Measurements from ENCODE around the gene SGCA.

SGCA gene

DNA sequence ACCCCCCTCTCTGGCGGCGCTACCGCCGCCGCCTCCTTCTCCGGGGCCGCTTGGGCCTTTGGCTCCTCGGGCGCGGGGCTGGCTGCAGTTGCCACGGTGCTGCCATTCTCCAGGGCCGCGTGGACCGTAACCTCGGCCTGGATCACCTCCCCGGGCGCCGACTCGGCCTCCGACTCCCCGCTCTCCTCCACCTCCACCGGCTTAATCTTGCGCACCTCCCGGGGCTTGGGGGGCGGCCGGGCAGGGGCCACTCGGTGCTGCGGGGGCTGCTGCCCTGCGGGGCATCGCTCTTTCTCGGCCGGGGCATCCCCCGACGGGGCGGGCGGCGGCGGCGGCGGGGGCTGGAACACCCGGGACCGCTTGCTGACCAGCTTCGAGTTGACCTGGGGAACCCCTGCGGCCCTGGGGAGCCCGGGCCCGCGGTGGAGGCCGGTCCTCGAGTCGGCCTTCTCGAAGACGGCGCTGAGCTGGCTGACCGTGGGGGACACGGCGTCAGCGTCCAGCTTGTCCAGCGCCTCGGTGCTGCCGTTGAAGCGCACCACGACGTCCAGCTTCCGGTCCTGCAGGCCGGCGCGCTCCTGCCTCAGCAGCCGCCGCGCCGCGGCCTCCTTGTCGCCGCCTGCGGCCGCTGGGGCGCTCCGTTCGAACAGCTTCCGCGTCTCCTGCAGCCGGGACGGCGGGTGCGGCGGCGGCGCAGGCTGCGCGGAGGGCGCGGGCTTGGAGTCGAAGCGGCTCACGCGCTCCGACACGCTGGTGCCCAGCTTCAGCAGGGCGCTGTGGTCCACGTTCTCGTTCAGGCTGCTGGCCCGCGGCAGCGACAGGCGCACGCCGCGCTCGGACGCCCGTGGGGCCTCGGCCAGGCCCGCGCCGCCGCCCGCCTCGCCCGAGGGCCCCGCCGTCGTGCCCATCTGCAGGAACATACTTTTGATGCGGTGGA is 16.1 kb upstream of the SGCA start:
- no peak for DNase-seq (ENCODE audit: low read depth)

- DNase-seq (ENCODE audit: low read depth) = no peak
Observed at GRCh38 chr17:50150354-50151040, 15.3 kb upstream of the SGCA start, which contains the start of gene PPP1R9B. PPP1R9B (minus strand) TSS chr17:50150677; CDS start chr17:50150513, 164 bp downstream.

DNA sequence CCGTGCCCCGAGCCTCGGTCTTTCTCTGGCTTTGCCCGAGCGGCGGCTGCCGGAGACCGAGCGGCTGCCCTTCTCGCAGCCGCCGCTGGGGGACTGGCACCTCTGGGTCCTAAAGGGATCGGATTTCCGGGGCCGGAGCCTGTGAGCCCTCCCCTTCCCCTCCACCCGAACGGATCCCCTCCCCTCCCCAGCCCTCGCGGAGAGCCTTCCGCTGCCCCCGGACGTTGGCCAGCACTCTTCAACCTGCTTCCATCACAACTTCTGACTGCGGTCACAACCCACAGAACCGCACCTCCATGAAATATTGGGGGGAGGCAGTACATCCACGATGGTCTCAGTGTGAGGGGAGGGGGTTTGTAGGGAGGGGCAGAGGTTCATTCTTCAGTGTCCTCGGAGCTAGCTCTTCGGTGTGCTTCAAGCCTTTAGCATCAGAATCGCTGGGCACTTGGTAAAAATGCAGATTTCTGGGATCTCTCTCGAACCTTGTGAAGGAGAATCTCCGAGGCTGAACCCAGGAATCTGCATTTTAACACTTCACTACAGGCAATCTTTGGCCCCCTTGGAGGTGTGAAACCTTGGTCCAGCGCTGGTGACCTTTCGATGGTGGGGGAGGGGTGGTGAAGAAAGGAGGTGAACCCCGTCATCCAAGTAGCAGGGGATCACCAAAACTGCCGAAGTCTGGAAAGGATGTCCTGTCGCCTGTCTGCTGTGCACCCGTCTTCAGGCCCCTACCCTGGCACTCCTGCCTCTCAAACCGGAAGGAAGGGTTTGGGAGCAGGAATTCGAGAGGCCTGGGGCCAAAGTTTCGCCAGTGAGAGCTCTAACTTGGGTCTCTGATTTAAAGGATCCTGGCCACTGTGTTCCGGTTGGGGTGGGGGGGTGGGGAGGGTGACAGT is 14.5 kb upstream of the SGCA start:
- peak; percentile 78 for DNase-seq (ENCODE audit: low read depth)

GRCh38 chr17:50151937-50152547 is 13.8 kb upstream of the SGCA start:
- DNase-seq (ENCODE audit: low read depth) = no peak

DNA sequence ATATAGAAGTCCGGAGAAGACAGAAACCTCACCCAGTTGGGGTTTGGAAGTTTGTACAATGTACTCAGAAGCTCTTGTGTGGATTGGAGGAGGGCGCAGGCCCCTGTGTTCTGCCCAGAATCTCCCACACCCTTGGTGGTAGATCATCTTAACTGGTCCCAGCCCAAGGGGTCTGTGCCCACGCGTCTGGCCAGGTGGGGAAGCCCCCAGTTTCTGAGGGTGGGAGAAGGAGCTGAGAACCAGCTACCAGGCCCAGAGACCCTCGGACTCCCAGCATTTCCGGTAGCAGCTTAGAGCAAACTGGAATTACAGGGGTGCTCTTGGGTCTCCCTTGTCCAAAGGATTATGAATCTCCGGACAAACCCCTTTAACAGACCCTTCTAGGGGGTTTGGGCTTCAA is 13.1 kb upstream of the SGCA start:
- no peak for DNase-seq (ENCODE audit: low read depth)

- no peak for DNase-seq (ENCODE audit: low read depth)
Observed at GRCh38 chr17:50153650-50154575, 11.9 kb upstream of the SGCA start.

GRCh38 chr17:50154604-50155003 is 11.2 kb upstream of the SGCA start:
- DNase-seq (ENCODE audit: low read depth) = no peak

DNA sequence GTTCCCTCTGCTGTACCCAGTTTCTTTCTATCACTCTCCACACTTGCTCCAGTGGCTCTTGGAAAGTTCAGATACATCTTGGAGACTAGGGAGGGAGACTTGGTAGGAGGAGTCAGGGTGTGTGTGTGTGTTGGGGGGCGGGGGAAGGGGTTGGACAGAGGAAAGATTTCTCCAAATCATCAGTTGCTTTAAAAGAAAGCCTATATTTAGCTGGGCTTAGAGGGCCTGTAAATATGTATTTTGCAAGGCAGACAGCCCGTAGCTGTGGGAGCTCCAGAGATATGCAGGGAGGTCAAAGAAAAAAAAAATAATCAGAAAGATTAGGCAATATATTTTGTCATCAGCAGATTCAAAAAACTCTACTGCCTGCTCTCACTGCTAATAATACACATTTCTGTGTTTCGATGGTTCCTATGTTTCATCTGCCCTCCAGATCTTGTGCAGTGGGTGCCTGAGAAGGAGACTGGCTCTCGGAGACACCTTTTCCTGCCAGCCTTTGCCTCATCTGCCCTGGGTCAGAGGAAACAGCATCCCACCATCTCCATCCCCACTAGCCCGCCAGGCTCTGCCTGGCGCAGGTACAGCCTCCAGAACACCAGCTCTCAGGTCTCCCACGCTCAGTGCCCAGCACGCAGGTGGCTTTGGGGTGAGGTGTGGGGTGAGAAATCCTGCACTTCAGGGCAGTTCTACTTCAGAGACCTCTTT is 10.5 kb upstream of the SGCA start:
- no peak for DNase-seq (ENCODE audit: low read depth)

- DNase-seq (ENCODE audit: low read depth) = no peak
Observed at GRCh38 chr17:50157891-50158290, 7.9 kb upstream of the SGCA start.

- peak; percentile 93 for DNase-seq (ENCODE audit: low read depth)
Observed at GRCh38 chr17:50161023-50161910, 4.5 kb upstream of the SGCA start.

DNA sequence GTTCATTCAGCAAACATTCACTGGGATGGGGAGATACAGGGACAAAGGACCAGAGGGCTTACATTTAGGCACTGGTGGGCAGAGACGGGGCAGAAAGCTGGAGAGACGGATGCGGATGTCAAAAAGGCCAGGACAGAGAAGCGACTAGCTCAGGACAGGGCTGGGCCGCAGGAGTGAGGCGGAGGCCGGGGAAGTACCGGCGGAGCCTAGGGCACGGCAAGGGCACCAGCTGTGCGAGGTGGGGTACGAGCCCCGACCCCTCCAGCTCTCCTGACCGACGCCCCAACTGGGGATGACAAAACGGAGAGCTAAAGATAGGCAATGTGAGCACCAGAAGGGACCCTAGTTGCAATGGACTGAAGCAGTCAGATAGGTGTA is 3.9 kb upstream of the SGCA start:
- no peak for DNase-seq (ENCODE audit: low read depth)

DNA sequence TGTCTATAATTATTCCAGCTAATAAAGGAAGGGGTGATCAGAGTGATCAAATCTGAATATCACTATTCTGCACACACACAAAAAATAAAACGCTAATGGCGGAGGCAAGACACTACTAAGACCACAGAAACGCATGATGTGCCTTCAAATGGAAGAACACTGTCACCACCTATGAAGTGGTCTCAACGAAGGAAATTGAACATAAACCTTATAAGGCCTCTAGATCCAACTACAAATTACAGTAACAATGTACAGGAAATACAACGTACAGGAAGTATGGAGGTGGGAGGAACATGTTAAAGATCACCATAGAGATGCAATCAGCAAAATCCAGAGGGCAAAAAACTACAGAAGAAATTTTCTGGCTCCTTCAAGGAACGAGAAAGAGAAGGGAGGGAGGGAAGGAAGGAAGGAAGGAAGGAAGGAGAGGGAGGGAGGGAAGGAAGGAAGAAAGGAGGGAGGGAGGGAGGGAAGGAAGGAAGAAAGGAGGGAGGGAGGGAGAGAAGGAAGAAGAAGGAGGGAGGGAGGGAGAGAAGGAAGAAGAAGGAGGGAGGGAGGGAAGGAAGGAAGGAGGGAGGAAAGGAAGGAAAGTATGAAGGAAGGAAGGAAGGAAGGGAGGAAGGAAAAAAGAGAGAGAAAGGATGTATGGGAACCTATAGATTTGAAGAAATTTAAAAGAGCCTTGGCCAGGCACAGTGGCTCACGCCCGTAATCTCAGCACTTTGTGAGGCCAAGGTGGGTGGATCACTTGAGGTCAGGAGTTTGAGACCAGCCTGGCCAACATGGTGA is 3.1 kb upstream of the SGCA start:
- DNase-seq (ENCODE audit: low read depth) = no peak

- DNase-seq (ENCODE audit: low read depth) = no peak
Observed at GRCh38 chr17:50163843-50164696, 1.7 kb upstream of the SGCA start.

DNA sequence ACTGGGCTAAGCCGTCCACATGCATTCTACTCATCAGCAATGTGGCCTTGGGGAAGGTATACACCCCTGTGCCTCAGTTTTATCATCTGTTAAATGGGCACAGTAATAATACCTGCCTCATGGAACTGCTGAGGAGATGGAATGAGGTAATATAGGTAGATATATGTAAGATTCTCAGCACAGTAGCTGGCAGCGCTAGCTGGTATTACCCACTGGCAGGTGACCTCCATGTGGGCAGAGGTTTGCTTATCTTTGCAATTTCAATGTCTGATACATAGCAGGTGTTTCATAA is 1.2 kb upstream of the SGCA start:
- DNase-seq (ENCODE audit: low read depth) = no peak

DNA sequence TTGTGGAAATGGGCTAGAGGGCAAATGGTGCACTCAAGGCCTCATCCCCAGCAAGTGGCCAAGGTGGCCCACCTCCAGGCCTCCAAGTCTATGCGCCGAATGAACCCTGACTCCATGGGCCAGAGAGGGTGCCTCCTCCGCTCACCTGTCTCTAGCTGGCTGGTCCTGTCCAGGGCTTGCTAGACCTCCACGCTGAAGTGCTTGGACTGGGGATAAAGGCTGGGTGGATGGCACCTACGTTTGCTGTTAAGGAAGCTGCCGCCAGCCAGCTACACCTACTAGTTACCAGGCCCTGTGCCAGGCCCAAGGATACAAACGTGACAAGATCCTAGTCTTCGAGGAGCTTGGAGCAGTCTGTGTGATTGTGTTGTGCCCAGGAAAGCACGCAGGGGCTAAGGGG is 739 bp upstream of the SGCA start:
- DNase-seq (ENCODE audit: low read depth) = no peak

- DNase-seq (ENCODE audit: low read depth) = no peak
Observed at GRCh38 chr17:50165466-50165865, 339 bp upstream of the SGCA start.

GRCh38 chr17:50166518-50167181 is 845 bp downstream of the SGCA start:
- DNase-seq (ENCODE audit: low read depth) = no peak

Measured in activated gamma-delta T cell treated with anti-CD3 and anti-CD28 coated beads, Interleukin-2, amount 50 U/mL, for 16 hours (primary cell).